Liver (tissue), 2 donors: ENCODE results near the gene UNG.
A peak's percentile ranks its signal among the peaks of the same experiment; 100 is the strongest.

Experiments used
- CTCF ChIP-seq: fragments of 150-350 bp; IDR thresholded peaks from 2 replicates; pipeline ENCODE4 v1.5.1; 2017; ENCODE audit warnings: improper control_type of control experiment, low read depth, low read length; ENCODE audit not compliant: missing input control
- YY1 ChIP-seq: IDR thresholded peaks from 2 replicates; pipeline ENCODE4 v1.6.1; 2016; ENCODE audit warnings: antibody characterized with exemption, mild to moderate bottlenecking
- TF ChIP-seq, protein P1 (sequence below): IDR thresholded peaks from 2 replicates; pipeline ENCODE4 v1.6.1; 2016; ENCODE audit warnings: antibody characterized with exemption
- donor health status: healthy.

- no peak for TF ChIP-seq CTCF
- TF ChIP-seq YY1 = peak; percentile 20
- TF ChIP-seq, protein P1, sequence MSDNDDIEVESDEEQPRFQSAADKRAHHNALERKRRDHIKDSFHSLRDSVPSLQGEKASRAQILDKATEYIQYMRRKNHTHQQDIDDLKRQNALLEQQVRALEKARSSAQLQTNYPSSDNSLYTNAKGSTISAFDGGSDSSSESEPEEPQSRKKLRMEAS = peak; percentile 48
Measured at GRCh38 chr12:109131154-109132050, 34.0 kb downstream of the UNG start.
